ENCODE data around the gene LILRB5.

DNA sequence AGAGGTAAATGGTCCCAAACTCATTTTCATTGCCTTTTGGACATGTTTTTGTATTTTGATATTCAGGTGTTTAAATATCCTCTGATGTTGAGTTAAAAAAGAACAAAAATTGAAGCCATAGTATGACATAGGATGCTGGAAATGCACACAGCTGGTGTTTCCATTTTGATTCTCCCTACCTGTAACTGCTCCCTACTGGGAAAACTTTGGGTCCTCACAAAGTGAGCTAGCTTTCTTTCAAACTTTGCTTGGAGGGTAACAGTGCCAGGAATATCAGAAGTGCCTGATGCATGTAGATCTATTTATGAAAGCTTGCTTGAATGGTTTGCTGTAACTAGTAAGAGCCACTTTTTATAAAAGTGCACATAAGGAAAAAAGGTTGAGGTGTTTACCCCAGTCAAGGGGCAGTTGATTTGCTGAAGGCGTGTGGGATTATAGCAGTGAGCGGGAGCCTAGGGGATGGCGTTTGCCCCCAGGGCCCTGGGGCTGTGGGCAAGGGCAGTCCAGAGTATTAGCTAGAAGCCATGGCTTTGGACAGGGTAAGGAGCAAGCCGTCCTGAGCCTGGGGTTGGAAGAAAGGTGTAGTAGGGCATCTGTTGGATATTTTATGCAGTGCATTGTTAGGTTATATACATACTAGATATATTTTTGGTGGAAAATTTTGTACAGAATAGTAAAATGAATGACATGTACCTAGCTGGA lies 52.2 kb downstream of the LILRB5 start:
- TF ChIP-seq, protein P1, sequence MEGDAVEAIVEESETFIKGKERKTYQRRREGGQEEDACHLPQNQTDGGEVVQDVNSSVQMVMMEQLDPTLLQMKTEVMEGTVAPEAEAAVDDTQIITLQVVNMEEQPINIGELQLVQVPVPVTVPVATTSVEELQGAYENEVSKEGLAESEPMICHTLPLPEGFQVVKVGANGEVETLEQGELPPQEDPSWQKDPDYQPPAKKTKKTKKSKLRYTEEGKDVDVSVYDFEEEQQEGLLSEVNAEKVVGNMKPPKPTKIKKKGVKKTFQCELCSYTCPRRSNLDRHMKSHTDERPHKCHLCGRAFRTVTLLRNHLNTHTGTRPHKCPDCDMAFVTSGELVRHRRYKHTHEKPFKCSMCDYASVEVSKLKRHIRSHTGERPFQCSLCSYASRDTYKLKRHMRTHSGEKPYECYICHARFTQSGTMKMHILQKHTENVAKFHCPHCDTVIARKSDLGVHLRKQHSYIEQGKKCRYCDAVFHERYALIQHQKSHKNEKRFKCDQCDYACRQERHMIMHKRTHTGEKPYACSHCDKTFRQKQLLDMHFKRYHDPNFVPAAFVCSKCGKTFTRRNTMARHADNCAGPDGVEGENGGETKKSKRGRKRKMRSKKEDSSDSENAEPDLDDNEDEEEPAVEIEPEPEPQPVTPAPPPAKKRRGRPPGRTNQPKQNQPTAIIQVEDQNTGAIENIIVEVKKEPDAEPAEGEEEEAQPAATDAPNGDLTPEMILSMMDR (IDR thresholded peaks at IDR 0.05), result no peak
- TF ChIP-seq FOXP4 (CRISPR knock-in tag; IDR thresholded peaks at IDR 0.05), result no peak
- TF ChIP-seq, protein P2, sequence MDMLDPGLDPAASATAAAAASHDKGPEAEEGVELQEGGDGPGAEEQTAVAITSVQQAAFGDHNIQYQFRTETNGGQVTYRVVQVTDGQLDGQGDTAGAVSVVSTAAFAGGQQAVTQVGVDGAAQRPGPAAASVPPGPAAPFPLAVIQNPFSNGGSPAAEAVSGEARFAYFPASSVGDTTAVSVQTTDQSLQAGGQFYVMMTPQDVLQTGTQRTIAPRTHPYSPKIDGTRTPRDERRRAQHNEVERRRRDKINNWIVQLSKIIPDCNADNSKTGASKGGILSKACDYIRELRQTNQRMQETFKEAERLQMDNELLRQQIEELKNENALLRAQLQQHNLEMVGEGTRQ (CRISPR knock-in tag; IDR thresholded peaks at IDR 0.05), result no peak
- TF ChIP-seq AR (CRISPR knock-in tag; IDR thresholded peaks at IDR 0.05), result no peak
- no peak for TF ChIP-seq ZNF263 (CRISPR knock-in tag; IDR thresholded peaks at IDR 0.05; ENCODE audit: low read depth)
- TF ChIP-seq, protein P3, sequence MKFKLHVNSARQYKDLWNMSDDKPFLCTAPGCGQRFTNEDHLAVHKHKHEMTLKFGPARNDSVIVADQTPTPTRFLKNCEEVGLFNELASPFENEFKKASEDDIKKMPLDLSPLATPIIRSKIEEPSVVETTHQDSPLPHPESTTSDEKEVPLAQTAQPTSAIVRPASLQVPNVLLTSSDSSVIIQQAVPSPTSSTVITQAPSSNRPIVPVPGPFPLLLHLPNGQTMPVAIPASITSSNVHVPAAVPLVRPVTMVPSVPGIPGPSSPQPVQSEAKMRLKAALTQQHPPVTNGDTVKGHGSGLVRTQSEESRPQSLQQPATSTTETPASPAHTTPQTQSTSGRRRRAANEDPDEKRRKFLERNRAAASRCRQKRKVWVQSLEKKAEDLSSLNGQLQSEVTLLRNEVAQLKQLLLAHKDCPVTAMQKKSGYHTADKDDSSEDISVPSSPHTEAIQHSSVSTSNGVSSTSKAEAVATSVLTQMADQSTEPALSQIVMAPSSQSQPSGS (CRISPR knock-in tag; IDR thresholded peaks at IDR 0.05; ENCODE audit: borderline replicate concordance, low read depth), result no peak
- TF ChIP-seq CBFB (CRISPR knock-in tag; IDR thresholded peaks at IDR 0.05; ENCODE audit: low read depth), result no peak
- TF ChIP-seq ESRRA (CRISPR knock-in tag; IDR thresholded peaks at IDR 0.05; ENCODE audit: borderline replicate concordance), result no peak
- TF ChIP-seq, protein P4, sequence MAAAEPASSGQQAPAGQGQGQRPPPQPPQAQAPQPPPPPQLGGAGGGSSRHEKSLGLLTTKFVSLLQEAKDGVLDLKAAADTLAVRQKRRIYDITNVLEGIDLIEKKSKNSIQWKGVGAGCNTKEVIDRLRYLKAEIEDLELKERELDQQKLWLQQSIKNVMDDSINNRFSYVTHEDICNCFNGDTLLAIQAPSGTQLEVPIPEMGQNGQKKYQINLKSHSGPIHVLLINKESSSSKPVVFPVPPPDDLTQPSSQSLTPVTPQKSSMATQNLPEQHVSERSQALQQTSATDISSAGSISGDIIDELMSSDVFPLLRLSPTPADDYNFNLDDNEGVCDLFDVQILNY (CRISPR knock-in tag; IDR thresholded peaks at IDR 0.05), result no peak
- TF ChIP-seq, protein P5, sequence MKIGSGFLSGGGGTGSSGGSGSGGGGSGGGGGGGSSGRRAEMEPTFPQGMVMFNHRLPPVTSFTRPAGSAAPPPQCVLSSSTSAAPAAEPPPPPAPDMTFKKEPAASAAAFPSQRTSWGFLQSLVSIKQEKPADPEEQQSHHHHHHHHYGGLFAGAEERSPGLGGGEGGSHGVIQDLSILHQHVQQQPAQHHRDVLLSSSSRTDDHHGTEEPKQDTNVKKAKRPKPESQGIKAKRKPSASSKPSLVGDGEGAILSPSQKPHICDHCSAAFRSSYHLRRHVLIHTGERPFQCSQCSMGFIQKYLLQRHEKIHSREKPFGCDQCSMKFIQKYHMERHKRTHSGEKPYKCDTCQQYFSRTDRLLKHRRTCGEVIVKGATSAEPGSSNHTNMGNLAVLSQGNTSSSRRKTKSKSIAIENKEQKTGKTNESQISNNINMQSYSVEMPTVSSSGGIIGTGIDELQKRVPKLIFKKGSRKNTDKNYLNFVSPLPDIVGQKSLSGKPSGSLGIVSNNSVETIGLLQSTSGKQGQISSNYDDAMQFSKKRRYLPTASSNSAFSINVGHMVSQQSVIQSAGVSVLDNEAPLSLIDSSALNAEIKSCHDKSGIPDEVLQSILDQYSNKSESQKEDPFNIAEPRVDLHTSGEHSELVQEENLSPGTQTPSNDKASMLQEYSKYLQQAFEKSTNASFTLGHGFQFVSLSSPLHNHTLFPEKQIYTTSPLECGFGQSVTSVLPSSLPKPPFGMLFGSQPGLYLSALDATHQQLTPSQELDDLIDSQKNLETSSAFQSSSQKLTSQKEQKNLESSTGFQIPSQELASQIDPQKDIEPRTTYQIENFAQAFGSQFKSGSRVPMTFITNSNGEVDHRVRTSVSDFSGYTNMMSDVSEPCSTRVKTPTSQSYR (CRISPR knock-in tag; IDR thresholded peaks at IDR 0.05), result no peak
- TF ChIP-seq CREB1 (CRISPR knock-in tag; IDR thresholded peaks at IDR 0.05), result no peak
